NCI-H460 (cell line): ENCODE data around the gene PDE9A. TPM values are rescaled to one million over a fixed set of nuclear protein-coding genes. Genes with fewer than 3 reads are reported as not detected.

ENCODE experiments used
- DNase-seq: peaks from one replicate; pipeline ENCODE4 v3.0.0-alpha.2; 2016; ENCODE audit warnings: low read depth; ENCODE audit errors: extremely low read depth
- total RNA-seq: library from RNA; depleted of rRNA; stranded (reverse); fragments of >200 nt; shearing (Covaris generic); gene quantifications from 2 replicates; pipeline ENCODE4 v1.2.3, GENCODE V29; 2014

Gene PDE9A
- total RNA-seq, 1 experiment from 2014 or later = 5.3 TPM

GRCh38 chr21:42655796-42656770, 2.7 kb downstream of the PDE9A start:
- DNase-seq = no peak

- DNase-seq = no peak
Observed at GRCh38 chr21:42656872-42657271, 3.5 kb downstream of the PDE9A start.

- DNase-seq = no peak
Observed at GRCh38 chr21:42657676-42658319, 4.4 kb downstream of the PDE9A start.

GRCh38 chr21:42658320-42659105, 5.1 kb downstream of the PDE9A start:
- DNase-seq = no peak

- no peak for DNase-seq
Observed at GRCh38 chr21:42659416-42660117, 6.1 kb downstream of the PDE9A start.

GRCh38 chr21:42660118-42660470, 6.7 kb downstream of the PDE9A start:
- no peak for DNase-seq

- DNase-seq = no peak
Observed at GRCh38 chr21:42661688-42662429, 8.4 kb downstream of the PDE9A start.

- no peak for DNase-seq
Observed at GRCh38 chr21:42662430-42663199, 9.2 kb downstream of the PDE9A start.

- DNase-seq = no peak
Observed at GRCh38 chr21:42663200-42663750, 9.9 kb downstream of the PDE9A start.

- no peak for DNase-seq
Observed at GRCh38 chr21:42663860-42664535, 10.6 kb downstream of the PDE9A start.

GRCh38 chr21:42664614-42665013, 11.2 kb downstream of the PDE9A start:
- DNase-seq = no peak

- no peak for DNase-seq
Observed at GRCh38 chr21:42665026-42665425, 11.6 kb downstream of the PDE9A start.

GRCh38 chr21:42665484-42665883, 12.1 kb downstream of the PDE9A start:
- DNase-seq = no peak

GRCh38 chr21:42666023-42666747, 12.8 kb downstream of the PDE9A start:
- DNase-seq = no peak

GRCh38 chr21:42666925-42667324, 13.5 kb downstream of the PDE9A start:
- DNase-seq = no peak

GRCh38 chr21:42668298-42668992, 15.0 kb downstream of the PDE9A start:
- DNase-seq = no peak

GRCh38 chr21:42669041-42669440, 15.6 kb downstream of the PDE9A start:
- DNase-seq = no peak
